Ovary (tissue), 3 donors: ENCODE data around the gene TEX29.

Experiments
- POLR2A ChIP-seq: fragments of 450-650 bp; IDR thresholded peaks from one replicate; pipeline ENCODE4 v1.6.1; 2017; ENCODE audit warnings: antibody characterized with exemption, mild to moderate bottlenecking, moderate library complexity
- TF ChIP-seq, protein P1 (sequence below), 3 donors: fragments of 450-650 bp in 2 of 3; fragments of 200-600 bp in 1 of 3; IDR thresholded peaks; one replicate each; pipeline versions ENCODE4 v1.5.1 to v1.8.0; 2016 to 2022; ENCODE audit warnings: antibody characterized with exemption in 3 of 3, mild to moderate bottlenecking in 1 of 3
- donor health status: DM: no; HTN: no; CAD: no.

DNA sequence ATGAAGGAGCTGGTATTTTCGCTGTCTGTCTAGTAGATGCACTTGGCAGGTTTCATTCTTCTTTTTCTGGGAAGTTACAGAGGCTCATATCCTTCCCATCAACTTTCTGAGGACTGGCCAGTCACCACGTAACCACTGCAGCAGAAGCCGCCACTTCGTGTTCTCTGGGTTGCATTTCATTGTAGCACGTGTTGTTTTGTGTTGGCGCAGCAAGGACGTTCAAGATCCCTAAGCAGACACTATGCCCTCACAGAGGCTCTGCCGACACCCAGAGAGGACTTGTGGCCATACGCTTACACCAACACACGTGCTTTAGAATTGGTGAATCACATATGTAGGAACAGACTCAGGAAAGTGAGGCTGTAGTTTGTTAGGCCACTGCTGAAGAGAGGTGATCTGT, 42.2 kb upstream of the TEX29 start:
- TF ChIP-seq, protein P1, sequence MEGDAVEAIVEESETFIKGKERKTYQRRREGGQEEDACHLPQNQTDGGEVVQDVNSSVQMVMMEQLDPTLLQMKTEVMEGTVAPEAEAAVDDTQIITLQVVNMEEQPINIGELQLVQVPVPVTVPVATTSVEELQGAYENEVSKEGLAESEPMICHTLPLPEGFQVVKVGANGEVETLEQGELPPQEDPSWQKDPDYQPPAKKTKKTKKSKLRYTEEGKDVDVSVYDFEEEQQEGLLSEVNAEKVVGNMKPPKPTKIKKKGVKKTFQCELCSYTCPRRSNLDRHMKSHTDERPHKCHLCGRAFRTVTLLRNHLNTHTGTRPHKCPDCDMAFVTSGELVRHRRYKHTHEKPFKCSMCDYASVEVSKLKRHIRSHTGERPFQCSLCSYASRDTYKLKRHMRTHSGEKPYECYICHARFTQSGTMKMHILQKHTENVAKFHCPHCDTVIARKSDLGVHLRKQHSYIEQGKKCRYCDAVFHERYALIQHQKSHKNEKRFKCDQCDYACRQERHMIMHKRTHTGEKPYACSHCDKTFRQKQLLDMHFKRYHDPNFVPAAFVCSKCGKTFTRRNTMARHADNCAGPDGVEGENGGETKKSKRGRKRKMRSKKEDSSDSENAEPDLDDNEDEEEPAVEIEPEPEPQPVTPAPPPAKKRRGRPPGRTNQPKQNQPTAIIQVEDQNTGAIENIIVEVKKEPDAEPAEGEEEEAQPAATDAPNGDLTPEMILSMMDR (IDR thresholded peaks at IDR 0.05): no peak
- TF ChIP-seq POLR2A: no peak
